ENCODE measurements around the gene IMMP2L. TPM values are rescaled to one million over a fixed set of nuclear protein-coding genes. Genes with fewer than 3 reads are reported as not detected.

IMMP2L gene
- total RNA-seq, 1 donor from 2014 or later, result 17.8 TPM

DNA sequence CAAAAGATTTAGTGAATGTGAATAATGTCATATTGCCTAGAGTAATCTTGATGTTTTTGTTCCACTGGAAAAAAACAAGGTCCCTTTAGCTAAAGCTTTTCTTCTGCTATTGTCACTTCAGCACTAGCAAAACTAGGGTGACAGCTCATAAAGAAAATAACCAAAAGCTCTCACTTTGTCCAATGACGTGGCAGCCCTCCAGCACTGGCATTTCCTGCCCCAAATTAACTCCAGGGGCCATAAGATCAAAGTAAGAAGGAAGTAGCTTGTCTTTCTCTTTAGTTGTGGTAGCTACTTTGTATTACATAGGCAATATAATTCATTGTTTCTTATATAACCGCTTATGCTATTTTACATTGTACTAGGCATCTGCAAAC is 424.1 kb downstream of the IMMP2L start:
- Histone ChIP-seq H3K4me1 (peaks cover 21% of the 10 kb centered on the region), H3K27me3 (ENCODE audit: low read depth) (no peaks in the 10 kb centered on the region), H3K4me3 (no peak overlapping the region), H3K27ac (replicated peaks) (peak overlapping the region; percentile 52), H3K36me3 (no peaks in the 10 kb centered on the region), H3K9me3 (replicated peaks) (no peaks in the 10 kb centered on the region)
- intact Hi-C loops (cut with micrococcal nuclease), result no loop called here
- TF ChIP-seq, protein P1, sequence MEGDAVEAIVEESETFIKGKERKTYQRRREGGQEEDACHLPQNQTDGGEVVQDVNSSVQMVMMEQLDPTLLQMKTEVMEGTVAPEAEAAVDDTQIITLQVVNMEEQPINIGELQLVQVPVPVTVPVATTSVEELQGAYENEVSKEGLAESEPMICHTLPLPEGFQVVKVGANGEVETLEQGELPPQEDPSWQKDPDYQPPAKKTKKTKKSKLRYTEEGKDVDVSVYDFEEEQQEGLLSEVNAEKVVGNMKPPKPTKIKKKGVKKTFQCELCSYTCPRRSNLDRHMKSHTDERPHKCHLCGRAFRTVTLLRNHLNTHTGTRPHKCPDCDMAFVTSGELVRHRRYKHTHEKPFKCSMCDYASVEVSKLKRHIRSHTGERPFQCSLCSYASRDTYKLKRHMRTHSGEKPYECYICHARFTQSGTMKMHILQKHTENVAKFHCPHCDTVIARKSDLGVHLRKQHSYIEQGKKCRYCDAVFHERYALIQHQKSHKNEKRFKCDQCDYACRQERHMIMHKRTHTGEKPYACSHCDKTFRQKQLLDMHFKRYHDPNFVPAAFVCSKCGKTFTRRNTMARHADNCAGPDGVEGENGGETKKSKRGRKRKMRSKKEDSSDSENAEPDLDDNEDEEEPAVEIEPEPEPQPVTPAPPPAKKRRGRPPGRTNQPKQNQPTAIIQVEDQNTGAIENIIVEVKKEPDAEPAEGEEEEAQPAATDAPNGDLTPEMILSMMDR (IDR thresholded peaks at IDR 0.05; ENCODE audit: borderline replicate concordance), result no peak
- DNase-seq, result peak; percentile 24

DNA sequence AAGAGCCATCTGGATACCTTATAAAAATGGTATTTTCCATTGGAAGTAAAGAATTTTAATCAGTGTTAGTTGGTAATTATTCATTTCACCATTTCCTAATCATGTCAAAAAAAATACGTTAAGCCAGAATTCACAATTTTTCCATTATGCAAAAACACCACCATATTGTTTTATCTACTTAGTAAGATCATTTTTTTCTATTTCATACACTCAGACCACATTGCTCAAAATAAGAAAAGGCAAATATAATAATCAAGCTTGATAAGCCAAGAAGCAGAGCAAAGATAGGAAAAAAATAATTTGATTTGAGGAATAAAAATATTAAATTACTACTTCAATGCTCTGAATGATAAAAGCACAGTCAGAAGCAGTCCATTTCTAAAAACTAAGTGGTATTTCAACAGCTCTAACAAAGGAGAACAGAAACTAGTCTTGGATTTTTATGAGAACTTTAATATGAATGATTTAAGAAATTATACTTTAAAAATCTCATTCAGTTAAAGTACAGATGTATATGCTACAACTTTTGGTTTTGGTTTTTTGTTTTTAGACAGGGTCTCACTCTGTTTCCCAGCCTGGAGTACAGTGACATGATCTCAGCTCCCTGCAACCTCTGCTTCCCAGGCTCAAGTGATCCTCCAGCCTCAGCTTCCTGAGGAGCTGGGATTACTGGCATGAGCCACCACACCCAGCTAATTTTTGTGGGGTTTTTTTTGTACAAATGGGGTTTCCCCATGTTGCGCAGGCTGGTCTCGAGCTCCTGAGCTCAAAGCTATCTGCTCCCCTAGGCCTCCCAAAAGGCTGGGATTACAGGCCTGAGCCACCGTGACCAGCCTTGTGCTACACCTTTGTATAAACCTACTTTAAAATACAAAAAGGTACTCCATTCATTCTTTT is 424.7 kb downstream of the IMMP2L start:
- Histone ChIP-seq H3K9me3 (replicated peaks) (no peaks in the 10 kb centered on the region), H3K4me1 (peaks cover 21% of the 10 kb centered on the region), H3K27ac (replicated peaks) (peak overlapping the region; percentile 52), H3K4me3 (no peak overlapping the region), H3K36me3 (no peaks in the 10 kb centered on the region), H3K27me3 (ENCODE audit: low read depth) (no peaks in the 10 kb centered on the region)
- DNase-seq, result no peak
- intact Hi-C loops (cut with micrococcal nuclease), result no loop called here
- TF ChIP-seq, protein P1 (IDR thresholded peaks at IDR 0.05; ENCODE audit: borderline replicate concordance), result no peak

DNA sequence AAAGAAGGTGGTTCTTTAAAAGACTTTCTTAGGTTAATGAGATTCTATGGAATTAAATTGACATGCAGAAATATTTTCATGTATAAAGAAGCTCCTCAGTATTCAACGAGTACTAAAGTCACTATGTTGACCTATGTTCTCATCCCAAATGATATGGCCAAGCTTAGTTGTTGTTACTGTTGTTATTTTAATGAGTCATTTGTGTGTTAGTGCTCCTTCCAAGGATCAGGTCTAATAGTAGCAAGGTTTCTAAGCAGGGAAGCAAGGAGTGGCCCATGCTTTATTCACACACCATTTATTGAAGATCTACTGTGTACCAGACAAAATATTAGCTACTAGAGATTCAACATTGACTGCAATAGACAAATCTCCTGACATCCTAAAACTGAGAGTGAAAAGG is 429.5 kb downstream of the IMMP2L start:
- H3K4me3 ChIP-seq, result no peak overlapping the region
- H3K36me3 ChIP-seq, result no peaks in the 10 kb centered on the region
- TF ChIP-seq, protein P1 (IDR thresholded peaks at IDR 0.05; ENCODE audit: borderline replicate concordance), result no peak
- H3K9me3 ChIP-seq (replicated peaks), result no peaks in the 10 kb centered on the region
- no peak overlapping the region for H3K27ac ChIP-seq (replicated peaks)
- DNase-seq, result no peak
- H3K27me3 ChIP-seq (ENCODE audit: low read depth), result no peaks in the 10 kb centered on the region
- intact Hi-C loops (cut with micrococcal nuclease), result no loop called here
- H3K4me1 ChIP-seq, result peaks cover 7% of the 10 kb centered on the region

DNA sequence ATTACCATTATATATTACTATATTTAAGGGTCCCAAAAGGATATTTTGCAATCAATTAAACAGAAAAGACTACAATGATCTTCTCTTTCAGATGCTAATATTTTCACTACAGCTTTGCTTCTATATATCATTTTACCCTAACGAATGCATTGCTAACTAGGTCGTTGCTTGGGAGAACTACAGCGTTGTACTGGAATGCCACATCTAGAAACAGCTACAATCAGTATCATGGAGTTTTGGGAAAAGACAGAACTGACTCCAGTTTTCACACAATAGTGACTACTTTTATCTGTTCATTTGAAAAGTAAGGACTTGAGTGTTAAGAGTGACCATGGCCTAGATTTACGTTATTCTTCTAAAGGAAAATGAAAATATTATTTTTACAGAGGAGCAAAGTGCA is 432.9 kb downstream of the IMMP2L start:
- Histone ChIP-seq H3K4me3 (no peak overlapping the region), H3K4me1 (no peaks in the 10 kb centered on the region), H3K27me3 (ENCODE audit: low read depth) (no peaks in the 10 kb centered on the region), H3K27ac (replicated peaks) (no peak overlapping the region), H3K9me3 (replicated peaks) (no peaks in the 10 kb centered on the region), H3K36me3 (no peaks in the 10 kb centered on the region)
- intact Hi-C loops (cut with micrococcal nuclease), result no loop called here
- no peak for DNase-seq
- TF ChIP-seq, protein P1 (IDR thresholded peaks at IDR 0.05; ENCODE audit: borderline replicate concordance), result no peak

DNA sequence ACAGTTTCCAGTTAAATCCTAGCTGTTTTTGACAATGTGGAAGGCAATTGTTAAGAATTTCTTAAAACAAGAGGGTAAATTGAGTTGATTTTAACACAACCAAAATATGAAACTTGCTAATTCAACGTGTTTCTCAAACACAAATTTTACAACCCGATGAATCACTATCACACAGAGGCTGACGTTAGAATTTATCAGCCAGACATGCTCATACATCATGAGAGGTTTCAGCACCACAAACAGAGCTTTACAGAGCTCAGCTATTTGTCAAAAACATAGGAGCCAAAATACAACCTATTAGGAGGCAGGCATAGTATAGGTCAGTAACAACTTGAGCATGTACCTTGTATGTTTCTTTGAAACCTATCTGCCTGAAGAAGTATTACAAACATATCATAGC is 435.3 kb downstream of the IMMP2L start:
- intact Hi-C loops (cut with micrococcal nuclease), result no loop called here
- Histone ChIP-seq H3K4me1 (no peaks in the 10 kb centered on the region), H3K27me3 (ENCODE audit: low read depth) (no peaks in the 10 kb centered on the region), H3K4me3 (no peak overlapping the region), H3K36me3 (peaks cover 7% of the 10 kb centered on the region), H3K9me3 (replicated peaks) (no peaks in the 10 kb centered on the region), H3K27ac (replicated peaks) (no peak overlapping the region)
- DNase-seq, result no peak
- TF ChIP-seq, protein P1 (IDR thresholded peaks at IDR 0.05; ENCODE audit: borderline replicate concordance), result no peak

Measured in left ventricle myocardium inferior (tissue), 1 donor.